GM21786 (cell line): ENCODE measurements around the gene TMEM42.

ENCODE experiments used
- ATAC-seq: cut with Tn5 transposase; IDR thresholded peaks from one replicate; pipeline ENCODE4 v1.9.1; 2021; ENCODE audit not compliant: unreplicated experiment

Gene TMEM42

DNA sequence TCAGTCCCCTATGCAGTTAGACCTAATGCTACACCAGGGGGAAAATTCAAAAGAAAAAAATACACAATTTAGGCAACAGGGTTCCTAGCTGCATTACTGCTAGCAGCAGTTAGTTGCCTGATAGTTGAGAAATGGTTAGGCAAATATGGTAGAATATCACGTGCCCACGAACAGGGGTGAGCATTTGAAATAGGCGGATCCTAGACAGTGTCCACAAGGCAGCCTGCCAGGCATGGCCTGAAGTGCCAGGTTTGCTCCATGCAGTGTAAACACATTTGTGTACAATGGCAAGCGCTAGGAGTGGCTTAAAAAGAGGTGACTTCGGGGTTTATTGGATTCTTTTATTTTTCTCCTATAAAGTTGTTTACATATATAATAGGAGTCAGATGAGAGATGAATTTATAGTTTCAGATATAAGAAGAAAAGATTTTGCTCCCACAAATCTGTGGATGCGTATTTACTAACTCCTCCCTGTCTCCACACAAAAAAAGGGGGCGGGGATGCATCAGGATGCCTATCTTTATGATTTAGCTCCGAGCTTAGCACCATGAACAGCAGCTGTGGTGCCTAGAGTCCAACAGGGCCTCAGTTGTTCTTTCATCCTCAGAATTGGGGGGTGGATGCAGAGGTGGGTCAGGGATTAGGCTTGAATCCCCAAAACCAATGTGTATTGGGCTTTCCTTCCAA, 8.8 kb downstream of the TMEM42 start:
- no peak for ATAC-seq

DNA sequence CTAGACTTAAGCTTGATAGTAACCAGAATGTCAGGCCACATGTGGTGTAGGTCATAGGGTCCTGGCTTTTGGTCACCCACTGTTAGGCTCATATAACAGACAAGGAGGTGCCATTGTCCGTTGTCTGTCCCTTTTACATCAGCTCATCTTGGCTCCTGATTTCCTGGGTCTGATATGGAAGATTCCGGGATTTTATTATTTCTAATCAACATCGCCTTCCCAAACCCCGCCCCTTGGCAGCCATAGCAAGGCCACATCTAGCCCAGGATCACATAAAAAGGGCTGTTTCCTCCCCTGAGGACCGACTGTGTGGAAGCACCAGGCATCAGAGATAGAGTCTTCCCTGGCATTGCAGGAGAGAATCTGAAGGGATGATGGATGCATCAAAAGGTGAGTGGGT, 12.6 kb downstream of the TMEM42 start, which contains the start of gene TGM4:
Gene TGM4 (plus strand): TSS at position 301 of the 400 bp plus-strand sequence. CDS start 71 bp downstream, at position 372.
- no peak for ATAC-seq

DNA sequence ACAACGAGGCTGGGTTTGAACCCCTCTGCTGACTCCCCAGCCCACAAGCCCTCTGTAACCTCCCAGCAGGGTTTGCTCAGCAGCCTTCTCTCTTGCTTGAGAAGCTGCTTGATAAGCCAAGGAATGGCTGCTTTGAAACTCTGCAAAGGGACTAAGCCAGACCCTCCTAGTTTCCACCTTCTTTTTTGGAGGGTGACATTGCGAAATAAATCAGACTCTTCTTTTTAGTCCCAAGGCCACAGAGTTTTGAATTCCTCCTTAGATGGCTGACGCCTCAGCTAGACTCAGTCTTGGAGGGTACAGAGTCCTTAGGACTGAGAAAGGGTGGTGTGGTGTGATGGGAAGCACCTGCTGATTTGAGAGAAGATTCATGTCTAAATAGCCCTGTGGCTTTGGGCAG, 13.9 kb downstream of the TMEM42 start:
- no peak for ATAC-seq

DNA sequence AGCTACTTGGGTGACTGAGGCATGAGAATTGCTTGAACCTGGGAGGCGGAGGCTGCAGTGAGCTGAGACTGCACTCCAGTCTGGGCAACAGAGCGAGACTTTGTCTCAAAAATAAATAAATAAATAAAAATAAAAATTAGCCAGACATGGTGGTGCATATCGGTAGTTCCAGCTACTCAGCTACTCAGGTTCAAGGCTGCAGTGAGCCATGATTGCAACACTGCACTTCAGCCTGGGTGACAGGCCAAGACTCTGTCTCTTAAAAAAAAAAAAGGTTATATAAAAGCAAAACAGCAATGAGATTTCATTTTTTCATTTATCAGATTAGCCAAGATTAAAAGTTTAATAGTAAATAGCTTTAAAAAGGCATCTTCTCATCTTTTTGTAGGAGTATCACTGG, 15.6 kb downstream of the TMEM42 start:
- ATAC-seq: no peak

DNA sequence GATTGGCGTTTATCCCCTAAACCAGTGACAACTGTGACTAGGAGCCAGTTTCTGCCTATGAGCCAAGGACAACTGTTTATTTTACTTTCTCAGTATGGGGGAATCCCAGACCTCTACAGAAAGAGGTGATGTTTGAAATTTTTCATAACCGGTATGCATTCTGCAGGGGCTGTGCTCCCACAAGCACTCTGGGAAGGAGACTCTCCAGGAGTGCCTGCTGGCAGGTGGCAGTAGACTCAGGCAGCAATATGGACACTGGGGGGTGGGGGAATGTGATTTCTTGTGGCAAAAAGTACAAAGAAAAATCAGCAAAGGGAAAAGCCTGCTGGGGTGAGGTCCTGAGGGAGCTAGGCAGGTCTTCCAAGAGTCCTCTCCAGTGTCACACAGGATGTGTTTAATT, 18.6 kb downstream of the TMEM42 start:
- ATAC-seq: no peak

DNA sequence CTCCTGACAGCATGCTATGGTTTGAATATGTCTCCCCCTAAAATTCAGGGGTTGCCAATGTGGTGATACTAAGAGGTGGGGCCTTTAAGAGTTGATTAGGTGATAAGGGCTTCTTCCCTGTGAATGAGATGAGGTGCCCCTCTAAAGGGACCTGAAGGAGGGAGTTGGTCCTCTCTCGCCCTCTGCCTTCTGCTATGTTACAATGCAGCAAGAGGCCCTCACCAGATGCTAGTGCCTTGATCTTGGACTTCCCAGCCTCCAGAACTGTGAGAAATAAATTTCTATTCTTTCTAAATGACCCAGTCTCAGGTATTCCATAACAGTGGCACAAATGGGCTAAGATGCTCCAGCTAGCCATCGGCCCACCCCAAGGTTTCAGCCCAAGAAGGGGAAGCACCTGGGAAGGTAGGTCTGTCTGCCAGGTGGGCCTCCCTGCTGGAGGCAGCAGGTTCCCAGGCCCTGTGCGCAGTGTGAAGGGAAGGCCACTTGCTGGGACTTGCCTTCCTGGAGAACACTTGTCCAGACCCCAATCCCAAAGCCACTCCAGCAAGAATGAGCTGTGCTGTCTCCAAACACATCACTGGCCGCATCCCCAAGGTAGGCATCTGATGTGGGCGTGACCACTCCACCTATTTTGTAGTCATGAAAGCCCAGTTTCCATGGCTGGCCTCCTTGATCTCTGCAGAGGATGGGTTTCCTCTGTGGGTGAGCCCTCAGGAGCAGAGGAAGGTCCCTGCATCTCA, 21.7 kb downstream of the TMEM42 start:
- no peak for ATAC-seq

DNA sequence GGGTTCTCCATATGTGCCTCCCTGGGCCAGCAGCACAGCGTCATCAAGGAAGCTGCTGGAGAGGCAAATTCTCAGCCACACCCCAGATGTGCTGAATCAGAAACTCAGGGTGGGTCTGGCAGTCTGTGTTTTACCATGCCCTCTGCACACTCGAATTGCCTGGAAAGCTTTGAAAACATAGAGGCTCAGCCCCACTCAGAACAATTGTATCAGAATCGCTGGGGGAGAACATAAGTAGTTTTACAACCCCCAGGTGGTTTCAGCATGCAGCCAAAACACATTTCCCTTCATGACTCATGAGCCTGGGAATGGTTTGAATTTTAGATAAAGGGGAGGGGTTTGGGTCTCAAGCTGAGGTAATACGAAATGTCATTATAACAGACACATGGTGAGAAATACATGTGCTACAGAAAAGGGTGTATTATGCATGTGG, 22.3 kb downstream of the TMEM42 start:
- no peak for ATAC-seq

DNA sequence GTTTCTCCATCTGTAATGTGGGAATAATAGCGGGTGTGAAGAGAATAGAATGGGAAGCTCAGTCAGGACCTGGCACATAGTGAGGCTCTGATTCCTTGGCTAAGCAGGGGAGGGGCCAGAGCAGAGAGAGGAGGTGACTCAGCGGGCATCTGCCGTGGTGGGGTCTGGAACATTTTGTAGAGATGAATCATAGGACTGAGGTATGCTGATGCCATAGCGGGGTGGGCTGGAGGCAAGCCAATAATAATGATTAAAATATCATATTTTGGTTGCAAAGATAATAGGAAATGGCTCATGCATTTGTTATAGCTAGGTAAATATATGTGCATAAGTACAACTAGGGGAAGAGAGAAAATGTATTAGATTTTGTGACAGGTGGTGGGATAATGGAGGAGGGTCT, 23.9 kb downstream of the TMEM42 start:
- ATAC-seq: no peak

DNA sequence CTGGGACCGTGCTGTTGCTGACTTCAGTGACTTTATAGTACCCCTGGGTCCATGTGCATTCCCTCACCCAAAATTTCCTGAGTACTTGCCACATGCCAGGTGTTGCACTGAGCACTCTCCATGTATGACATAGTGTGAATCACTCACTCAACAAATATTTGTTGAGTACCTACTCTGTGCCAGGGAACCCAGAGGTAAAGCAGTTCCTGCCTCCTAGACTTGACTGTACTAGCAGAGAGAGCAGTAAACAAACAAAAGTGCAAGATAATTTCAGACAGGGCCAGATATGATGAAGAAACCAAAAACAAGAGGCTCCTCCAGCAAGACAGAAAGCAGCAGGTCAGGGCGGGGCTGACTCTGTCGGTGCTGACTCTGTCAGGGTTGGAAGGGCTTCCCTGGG, 24.8 kb downstream of the TMEM42 start:
- no peak for ATAC-seq

DNA sequence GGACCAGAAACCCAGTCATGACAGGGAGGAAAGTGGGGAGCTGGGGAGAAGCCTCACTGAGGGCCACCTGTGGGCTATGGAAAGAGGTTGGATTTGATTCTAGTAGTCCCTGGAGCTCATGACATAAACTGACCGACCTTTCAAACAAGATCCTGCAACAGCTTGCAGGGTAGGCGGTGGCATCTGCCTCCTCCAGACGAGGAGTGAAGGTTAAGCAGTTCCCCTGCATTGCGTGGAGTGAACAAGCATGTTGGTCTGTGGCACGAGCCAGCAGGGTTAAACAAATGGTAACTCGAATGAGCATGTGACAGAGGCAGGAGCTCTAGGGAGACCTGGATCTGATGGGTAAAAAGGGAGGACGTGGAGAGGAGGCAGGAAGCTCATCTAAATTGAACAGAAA, 25.4 kb downstream of the TMEM42 start:
- ATAC-seq: no peak

DNA sequence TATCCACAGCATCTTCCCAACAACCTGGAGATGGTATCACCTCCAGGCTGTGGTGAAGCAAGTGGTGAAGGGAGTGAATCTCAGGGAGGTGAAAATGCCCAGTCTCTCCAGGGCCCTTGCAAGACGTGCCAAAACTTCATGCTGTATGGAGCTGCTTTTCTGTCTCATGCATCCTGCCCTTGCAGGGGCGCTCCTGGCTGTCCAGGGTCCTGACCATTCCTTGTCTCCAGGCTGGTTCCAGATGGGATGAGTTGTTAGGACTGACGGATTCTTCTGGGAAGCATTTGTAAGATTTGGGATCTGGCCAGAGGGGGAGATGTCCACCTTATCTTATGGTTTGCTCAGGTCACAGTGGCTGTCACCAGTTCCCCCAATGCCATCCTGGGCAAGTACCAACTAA, 28.5 kb downstream of the TMEM42 start:
- ATAC-seq: no peak

DNA sequence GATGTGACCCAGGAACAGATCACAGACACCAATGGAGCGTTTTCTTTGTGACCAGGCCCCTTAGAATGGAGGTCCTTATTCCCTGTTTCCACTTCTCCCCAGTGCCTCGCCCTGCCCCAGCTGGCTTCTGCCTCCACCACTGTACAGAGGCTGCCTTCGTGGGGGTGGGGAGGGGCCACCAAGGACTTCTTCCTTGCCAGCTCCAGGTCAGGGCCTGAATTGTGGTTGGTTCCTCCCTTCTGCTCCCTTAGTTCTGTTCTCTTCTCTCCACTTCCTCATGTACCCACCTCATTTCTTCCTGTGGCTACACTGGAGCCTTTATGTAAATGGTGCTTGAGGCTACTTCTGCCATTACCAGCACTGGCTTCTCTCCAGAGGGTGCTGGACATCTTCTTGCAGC, 29.1 kb downstream of the TMEM42 start:
- no peak for ATAC-seq

DNA sequence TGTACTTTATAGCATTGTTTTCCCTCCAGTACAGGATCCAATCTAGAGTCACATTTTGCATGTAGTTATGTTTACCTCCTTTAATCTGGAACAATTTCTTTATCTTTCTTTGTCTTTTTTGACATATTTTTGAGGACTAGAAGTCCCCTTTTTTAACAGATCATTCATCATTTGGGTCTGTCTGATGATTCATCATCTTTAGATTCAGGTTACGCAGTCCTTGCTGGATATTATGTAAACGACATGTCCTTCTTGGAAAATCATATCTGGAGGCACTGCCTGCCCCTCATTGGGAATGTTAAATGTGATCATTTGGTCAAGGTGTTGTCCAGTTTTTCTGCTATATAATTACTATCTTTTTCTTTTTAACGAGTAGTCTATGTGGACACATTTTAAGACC, 31.0 kb downstream of the TMEM42 start:
- no peak for ATAC-seq

DNA sequence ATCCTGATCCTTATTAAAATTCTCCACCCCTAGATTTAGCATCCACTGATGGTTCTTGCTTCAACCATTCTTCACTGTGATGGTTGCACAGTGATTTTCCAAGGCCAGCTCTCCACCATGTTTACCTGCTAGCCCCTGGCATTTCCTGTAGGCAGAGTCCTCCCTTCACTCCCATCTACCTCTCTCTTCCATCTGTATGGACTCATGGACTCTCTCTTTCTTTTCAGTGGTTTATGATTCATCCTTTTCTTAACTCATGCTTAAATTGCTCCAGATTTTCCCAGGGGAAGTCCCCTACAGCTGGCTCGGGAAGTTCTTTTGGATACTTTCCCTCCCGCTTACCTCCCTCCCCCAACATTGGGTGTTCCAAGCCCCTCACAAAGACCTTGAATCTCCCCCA, 31.4 kb downstream of the TMEM42 start:
- ATAC-seq: no peak

DNA sequence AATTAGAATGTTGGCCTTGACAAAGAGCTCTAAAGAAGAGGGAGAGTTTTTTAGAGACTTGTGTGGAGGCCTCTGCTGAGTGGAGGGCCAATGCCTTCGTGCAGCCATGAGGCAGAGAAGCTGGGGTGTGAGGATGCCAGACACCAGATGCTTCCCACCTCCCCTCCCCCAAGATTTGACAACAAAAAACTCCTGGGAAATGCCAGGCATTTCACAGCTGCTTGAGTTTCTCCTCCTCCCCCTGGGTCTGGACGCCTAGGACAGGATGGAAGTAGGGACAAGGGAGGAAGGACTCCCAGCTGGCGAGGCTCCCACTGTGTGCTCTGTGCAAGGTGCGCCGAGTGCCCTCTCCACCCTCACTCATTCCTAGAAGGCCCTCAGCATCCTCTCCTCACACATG, 32.8 kb downstream of the TMEM42 start:
- no peak for ATAC-seq

DNA sequence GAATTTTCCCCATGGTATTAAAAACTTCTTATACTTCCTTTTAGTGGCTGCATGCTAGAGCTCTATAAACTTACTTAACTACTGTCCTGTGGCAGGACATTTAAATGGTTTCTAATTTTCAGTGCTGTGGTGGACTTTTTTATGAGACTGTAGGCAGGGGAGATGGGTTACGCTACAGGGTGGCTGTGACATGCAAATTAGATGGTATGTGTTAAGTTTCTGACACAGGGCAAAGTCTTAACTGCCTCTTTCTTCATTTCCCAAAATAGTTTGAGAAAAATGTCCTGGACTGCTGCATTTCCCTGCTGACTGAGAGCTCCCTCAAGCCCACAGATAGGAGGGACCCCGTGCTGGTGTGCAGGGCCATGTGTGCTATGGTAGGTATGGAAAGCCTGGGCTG, 34.7 kb downstream of the TMEM42 start:
- ATAC-seq: no peak

DNA sequence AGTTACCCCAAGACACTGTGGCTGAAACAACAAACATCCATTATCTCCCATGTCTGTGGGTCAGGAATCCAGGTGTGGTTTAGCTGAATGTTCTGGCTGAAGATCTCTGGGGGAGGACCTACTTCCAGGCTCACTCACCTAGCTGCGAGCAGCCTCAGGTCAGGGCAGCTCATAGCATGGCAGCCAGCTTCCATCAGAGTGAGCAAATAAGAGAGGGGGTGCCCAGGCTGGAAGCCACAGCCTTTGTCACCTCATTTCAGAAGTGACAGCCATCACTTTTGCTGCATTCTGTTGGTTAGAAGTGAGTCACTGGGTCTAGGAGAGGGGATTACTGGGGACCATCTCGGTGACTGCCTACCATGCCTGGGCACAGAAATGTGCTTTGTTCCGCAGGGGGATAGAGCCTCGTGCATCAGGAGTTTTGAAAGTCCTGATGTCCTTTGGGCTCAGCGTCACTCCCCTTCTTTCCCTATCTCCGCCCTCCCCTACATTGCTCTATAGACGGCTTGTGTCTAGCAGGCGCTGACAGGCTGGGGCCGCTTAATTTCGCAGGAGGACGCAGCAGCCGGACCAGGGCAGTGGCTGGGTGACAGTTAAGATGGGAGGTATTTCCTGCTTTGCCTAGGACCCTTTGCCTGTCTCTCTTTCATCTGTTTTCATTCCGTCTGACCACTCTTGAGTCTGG, 38.1 kb downstream of the TMEM42 start:
- no peak for ATAC-seq

DNA sequence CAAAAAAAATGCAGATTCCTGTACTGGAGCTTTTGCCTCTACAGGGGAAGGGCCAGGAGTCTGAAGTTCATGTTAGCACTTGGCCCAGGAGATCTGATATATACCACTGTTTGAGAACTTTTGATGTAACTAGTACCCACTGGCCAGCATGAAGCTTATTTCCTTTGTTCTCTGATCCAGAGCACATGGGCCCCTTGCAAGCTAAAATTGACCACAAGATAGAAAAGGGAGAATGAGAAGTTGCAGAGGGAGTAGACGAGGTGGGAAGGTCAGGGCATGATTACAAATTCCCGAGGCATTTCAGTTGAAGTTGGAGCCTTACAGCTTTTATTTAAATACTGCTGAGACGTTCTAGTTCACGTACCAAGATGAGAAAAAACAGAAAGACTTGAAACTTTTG, 40.9 kb downstream of the TMEM42 start:
- ATAC-seq: no peak

DNA sequence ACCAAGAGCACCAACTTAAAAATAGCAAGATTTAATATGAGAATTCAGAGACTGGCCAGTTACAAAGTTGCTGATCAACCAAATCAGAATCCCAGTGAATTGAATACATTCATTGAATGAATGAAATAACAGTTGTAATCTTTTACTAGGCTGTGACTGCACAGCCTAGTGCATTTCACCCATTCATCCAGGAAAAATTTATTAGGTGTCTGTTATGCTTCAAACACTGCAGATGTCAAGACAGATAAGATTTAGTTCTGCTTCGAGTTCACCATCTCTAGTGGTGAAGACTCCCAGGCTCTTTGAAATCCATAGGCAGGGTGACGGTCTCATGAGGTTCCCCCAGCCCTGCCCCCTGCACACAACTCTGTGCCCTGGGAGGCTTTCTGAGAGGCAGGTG, 41.6 kb downstream of the TMEM42 start:
- ATAC-seq: no peak

DNA sequence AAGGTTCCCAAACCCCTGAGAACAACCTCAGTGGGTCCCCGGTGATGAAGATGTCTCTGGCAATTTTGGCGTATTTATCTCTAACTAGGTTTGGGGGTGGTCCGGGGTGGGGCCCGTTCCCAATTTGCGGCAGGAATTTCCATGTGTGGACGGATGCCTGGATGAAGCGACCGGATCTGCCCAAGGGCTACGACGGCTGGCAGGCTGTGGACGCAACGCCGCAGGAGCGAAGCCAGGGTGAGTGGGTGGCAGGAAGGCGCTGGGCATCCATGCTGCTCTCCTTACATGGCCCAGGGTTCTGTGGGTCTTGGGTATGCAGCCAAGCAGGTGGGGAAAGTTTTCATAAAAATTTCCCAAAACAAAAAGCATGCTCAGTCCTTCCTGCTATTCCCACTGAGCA, 42.0 kb downstream of the TMEM42 start:
- no peak for ATAC-seq

DNA sequence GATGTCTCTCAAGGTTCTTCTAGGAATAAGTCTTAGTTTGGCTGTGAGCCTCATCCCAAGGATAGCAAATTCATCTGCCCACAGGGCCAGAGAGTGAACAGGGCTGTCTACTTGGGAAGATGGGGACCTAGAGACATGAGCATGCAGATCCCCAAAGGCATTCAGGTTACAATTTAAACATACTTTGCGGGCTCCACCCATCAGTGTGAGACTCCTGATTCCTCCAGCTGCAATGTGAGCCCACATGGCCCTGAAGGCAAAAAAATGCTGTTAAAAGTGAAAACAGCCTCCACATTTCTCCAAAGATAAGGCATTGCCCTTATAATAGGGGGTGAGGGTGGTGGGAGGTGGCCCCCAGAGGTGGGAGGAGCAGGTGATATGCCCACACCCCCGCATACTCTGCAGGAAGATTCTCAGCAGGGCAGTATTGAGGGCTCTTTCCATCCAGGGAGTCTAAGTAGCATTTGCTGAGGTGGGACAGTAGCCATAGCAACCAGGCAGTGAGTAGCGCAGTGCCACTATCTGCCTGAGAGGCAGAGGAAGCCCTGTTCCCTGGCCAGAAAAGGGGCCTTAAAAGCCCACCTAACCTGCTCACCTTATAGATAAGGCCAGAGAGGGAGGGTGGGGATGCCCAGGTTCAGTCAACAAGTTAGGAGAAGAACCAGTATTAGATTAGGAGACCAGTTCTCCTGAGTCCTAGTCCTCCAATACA, 43.9 kb downstream of the TMEM42 start:
- no peak for ATAC-seq
